GM19023 (cell line): ENCODE measurements around the gene PEAK1.
"Not testable (repeated sequence)": the region's sequence is repeated elsewhere in the genome, so short reads cannot be mapped to it uniquely, and the experiment has no call there.

Experiments used
- ATAC-seq: cut with Tn5 transposase; IDR thresholded peaks from one replicate; pipeline ENCODE4 v1.9.1; 2021; ENCODE audit warnings: mild to moderate bottlenecking, moderate library complexity; ENCODE audit not compliant: unreplicated experiment

The PEAK1 gene

GRCh38 chr15:77406173-77406759 is 13.6 kb downstream of the PEAK1 start:
- not testable (repeated sequence) for ATAC-seq

- ATAC-seq, result no peak
Measured at GRCh38 chr15:77402740-77403379, 17.0 kb downstream of the PEAK1 start.

- no peak for ATAC-seq
Measured at GRCh38 chr15:77400258-77400657, 19.6 kb downstream of the PEAK1 start.

GRCh38 chr15:77398927-77399326 is 21.0 kb downstream of the PEAK1 start:
- no peak for ATAC-seq

- ATAC-seq, result no peak
Measured at GRCh38 chr15:77396692-77397091, 23.2 kb downstream of the PEAK1 start.

- no peak for ATAC-seq
Measured at GRCh38 chr15:77395013-77395774, 24.7 kb downstream of the PEAK1 start.

- ATAC-seq, result no peak
Measured at GRCh38 chr15:77393471-77393840, 26.4 kb downstream of the PEAK1 start.

GRCh38 chr15:77392762-77393470 is 27.0 kb downstream of the PEAK1 start:
- ATAC-seq, result no peak

GRCh38 chr15:77391372-77391951 is 28.4 kb downstream of the PEAK1 start:
- no peak for ATAC-seq

GRCh38 chr15:77387365-77388105 is 32.4 kb downstream of the PEAK1 start:
- no peak for ATAC-seq

GRCh38 chr15:77386626-77387025 is 33.3 kb downstream of the PEAK1 start:
- no peak for ATAC-seq

- no peak for ATAC-seq
Measured at GRCh38 chr15:77384589-77385359, 35.1 kb downstream of the PEAK1 start.

- no peak for ATAC-seq
Measured at GRCh38 chr15:77384086-77384485, 35.8 kb downstream of the PEAK1 start.

GRCh38 chr15:77380033-77380432 is 39.9 kb downstream of the PEAK1 start:
- ATAC-seq, result no peak

- ATAC-seq, result no peak
Measured at GRCh38 chr15:77376770-77377169, 43.1 kb downstream of the PEAK1 start.

GRCh38 chr15:77375133-77375532 is 44.8 kb downstream of the PEAK1 start:
- no peak for ATAC-seq

- no peak for ATAC-seq
Measured at GRCh38 chr15:77373441-77373840, 46.5 kb downstream of the PEAK1 start.

- no peak for ATAC-seq
Measured at GRCh38 chr15:77371850-77372563, 47.9 kb downstream of the PEAK1 start.

- no peak for ATAC-seq
Measured at GRCh38 chr15:77370580-77370979, 49.3 kb downstream of the PEAK1 start.
